GM23338 (cell line): ENCODE measurements around the gene EGFR. TPM values are rescaled to one million over a fixed set of nuclear protein-coding genes. Genes with fewer than 3 reads are reported as not detected.

Experiments used
- ATAC-seq: fragments of 200-7000 bp; cut with Tn5 transposase; 3 replicates; pipeline ENCODE4 v1.9.1; 2020
- DNase-seq: peaks from one replicate; pipeline ENCODE4 v3.0.0-alpha.2; 2015; ENCODE audit warnings: low spot score
- H2AFZ ChIP-seq: fragments of 200-600 bp; sonication (generic); 2 replicates; pipeline ENCODE4 v1.8.0; 2016; ENCODE audit warnings: antibody characterized with exemption, mild to moderate bottlenecking, moderate library complexity
- H3F3A ChIP-seq: fragments of 200-600 bp; sonication (generic); replicated peaks from 2 replicates; pipeline ENCODE4 v1.8.0; 2017; ENCODE audit warnings: antibody characterized with exemption, mixed run types, low read depth
- H3K27ac ChIP-seq: fragments of 200-600 bp; sonication (generic); 2 replicates; pipeline ENCODE4 v1.6.1; 2016; ENCODE audit warnings: low read depth
- H3K27me3 ChIP-seq: fragments of 200-600 bp; sonication (generic); 2 replicates; pipeline ENCODE4 v1.8.0; 2016; ENCODE audit warnings: mild to moderate bottlenecking, mixed run types, moderate library complexity; ENCODE audit not compliant: insufficient read depth
- H3K36me3 ChIP-seq: fragments of 200-600 bp; sonication (generic); 2 replicates; pipeline ENCODE4 v1.8.0; 2016; ENCODE audit warnings: mild to moderate bottlenecking; ENCODE audit not compliant: insufficient read depth
- H3K4me1 ChIP-seq: fragments of 200-600 bp; sonication (generic); 2 replicates; pipeline ENCODE4 v1.8.0; 2016; ENCODE audit warnings: mild to moderate bottlenecking, moderate library complexity; ENCODE audit not compliant: insufficient read depth
- H3K4me2 ChIP-seq: fragments of 200-600 bp; sonication (generic); 2 replicates; pipeline ENCODE4 v1.7.1; 2017; ENCODE audit warnings: mixed run types
- H3K4me3 ChIP-seq: fragments of 200-600 bp; sonication (generic); 2 replicates; pipeline ENCODE4 v1.6.1; 2016; ENCODE audit warnings: mixed run types
- H3K79me2 ChIP-seq: fragments of 200-600 bp; sonication (generic); replicated peaks from 2 replicates; pipeline ENCODE4 v1.8.0; 2017; ENCODE audit warnings: mild to moderate bottlenecking; ENCODE audit not compliant: insufficient read depth
- H3K9me2 ChIP-seq: fragments of 200-600 bp; sonication (generic); 2 replicates; pipeline ENCODE4 v1.8.0; 2017; ENCODE audit not compliant: insufficient read depth
- H4K20me1 ChIP-seq: fragments of 200-600 bp; sonication (generic); replicated peaks from 2 replicates; pipeline ENCODE4 v1.8.0; 2017; ENCODE audit warnings: mild to moderate bottlenecking; ENCODE audit not compliant: insufficient read depth
- H3K27ac Mint-ChIP-seq: 2 replicates; pipeline ENCODE4 v1.8.0; 2020; ENCODE audit warnings: inconsistent platforms, mild to moderate bottlenecking, moderate library complexity, mixed read lengths
- H3K27me3 Mint-ChIP-seq: 3 replicates; pipeline ENCODE4 v1.8.0; 2022; ENCODE audit warnings: low read depth, mild to moderate bottlenecking, moderate library complexity, mixed read lengths, inconsistent platforms; ENCODE audit not compliant: insufficient read depth, poor library complexity
- H3K36me3 Mint-ChIP-seq: 3 replicates; pipeline ENCODE4 v1.8.0; 2021; ENCODE audit warnings: low read depth, mild to moderate bottlenecking, inconsistent platforms, moderate library complexity, mixed read lengths
- H3K4me1 Mint-ChIP-seq: 3 replicates; pipeline ENCODE4 v1.8.0; 2020; ENCODE audit warnings: mild to moderate bottlenecking, inconsistent platforms, mixed read lengths
- H3K4me3 Mint-ChIP-seq: 3 replicates; pipeline ENCODE4 v1.8.0; 2021; ENCODE audit warnings: moderate library complexity, mild to moderate bottlenecking, inconsistent platforms, mixed read lengths
- H3K9me3 Mint-ChIP-seq: 3 replicates; pipeline ENCODE4 v1.8.0; 2020; ENCODE audit warnings: moderate library complexity, mild to moderate bottlenecking, inconsistent platforms, mixed read lengths
- CREB1 ChIP-seq: fragments of 250-450 bp; sonication (Bioruptor Pico); IDR thresholded peaks from 2 replicates; pipeline ENCODE4 v1.5.0; 2020; ENCODE audit warnings: low read depth, mild to moderate bottlenecking, moderate library complexity
- CTCF ChIP-seq, 2 experiments: fragments of 200-600 bp in 1 of 2; sonication (generic) in 1 of 2; conservative IDR thresholded peaks; 2 replicates each; pipeline versions ENCODE4 v1.5.1 to v1.6.1; 2016 to 2017; ENCODE audit warnings: antibody characterized with exemption in 2 of 2, low read depth in 2 of 2, mild to moderate bottlenecking in 2 of 2, moderate library complexity in 1 of 2
- ETS1 ChIP-seq: IDR thresholded peaks from 2 replicates; pipeline ENCODE4 v1.6.1; 2016; ENCODE audit warnings: antibody characterized with exemption
- EZH2 ChIP-seq: fragments of 200-600 bp; sonication (generic); IDR thresholded peaks from one replicate; pipeline ENCODE4 v1.8.0; 2017; ENCODE audit warnings: antibody characterized with exemption, mild to moderate bottlenecking, low read depth; ENCODE audit not compliant: unreplicated experiment
- EZH2phosphoT487 ChIP-seq: fragments of 200-600 bp; sonication (generic); IDR thresholded peaks from one replicate; pipeline ENCODE4 v1.8.1; 2018; ENCODE audit warnings: antibody characterized with exemption; ENCODE audit not compliant: unreplicated experiment
- JUNB ChIP-seq: IDR thresholded peaks from one replicate; pipeline ENCODE4 v1.6.1; 2016; ENCODE audit warnings: antibody characterized with exemption; ENCODE audit not compliant: unreplicated experiment
- NANOG ChIP-seq: IDR thresholded peaks from 2 replicates; pipeline ENCODE4 v1.6.1; 2016; ENCODE audit warnings: antibody characterized with exemption, borderline replicate concordance
- POLR2AphosphoS5 ChIP-seq: IDR thresholded peaks from 2 replicates; pipeline ENCODE4 v1.6.1; 2016; ENCODE audit warnings: antibody characterized with exemption, low read depth
- REST ChIP-seq: IDR thresholded peaks from one replicate; pipeline ENCODE4 v1.6.1; 2018; ENCODE audit warnings: antibody characterized with exemption; ENCODE audit not compliant: unreplicated experiment
- STAT1 ChIP-seq: IDR thresholded peaks from one replicate; pipeline ENCODE4 v1.6.1; 2016; ENCODE audit warnings: antibody characterized with exemption; ENCODE audit not compliant: unreplicated experiment
- ZNF114 ChIP-seq: fragments of 250-450 bp; sonication (Bioruptor Pico); IDR thresholded peaks from 2 replicates; pipeline ENCODE4 v1.5.0; 2020; ENCODE audit warnings: mild to moderate bottlenecking, moderate library complexity
- ZNF331 ChIP-seq: fragments of 250-450 bp; sonication (Bioruptor Pico); IDR thresholded peaks from 2 replicates; pipeline ENCODE4 v1.5.0; 2020; ENCODE audit warnings: low read depth, mild to moderate bottlenecking, moderate library complexity
- ZNF462 ChIP-seq: fragments of 250-450 bp; sonication (Bioruptor Pico); IDR thresholded peaks from 2 replicates; pipeline ENCODE4 v1.5.0; 2020; ENCODE audit warnings: mild to moderate bottlenecking, moderate library complexity
- polyA plus RNA-seq: library from polyadenylated mRNA; unstranded; fragments of >200 nt; fragmentation: Nextera tagmentation; extraction: Ambion mirVana; gene quantifications from 2 replicates; pipeline ENCODE4 v1.2.1, GENCODE V29; 2016
- total RNA-seq: library from RNA; depleted of rRNA; stranded (reverse); fragments of >200 nt; shearing (Covaris generic); gene quantifications from 2 replicates; pipeline ENCODE4 v1.2.3, GENCODE V29; 2014

EGFR gene
- total and polyA plus RNA-seq, 2 experiments from 2014 or later: 1.5 to 4.5 TPM

GRCh38 chr7:55230014-55230413, 211.2 kb downstream of the EGFR start:
- H3K36me3 ChIP-seq: no peaks in the 10 kb centered on the region
- Mint-ChIP-seq H3K36me3 (0 out of 3 replicates have a peak, but pooled peaks cover 2% of the 10 kb centered on the region), H3K27me3 (peaks cover 1% of the 10 kb centered on the region), H3K9me3 (no peaks in the 10 kb centered on the region; the same call in 2 of the 3 replicates), H3K4me1 (no peaks in the 10 kb centered on the region), H3K27ac (no peak overlapping the region), H3K4me3 (no peak overlapping the region)
- H3K4me3 ChIP-seq: no peak overlapping the region
- no peak for ATAC-seq
- H3K9me2 ChIP-seq: no peaks in the 10 kb centered on the region
- H4K20me1 ChIP-seq: no peaks in the 10 kb centered on the region
- H3K27me3 ChIP-seq: no peaks in the 10 kb centered on the region
- H2AFZ ChIP-seq: no peak overlapping the region
- TF ChIP-seq CTCF (conservative IDR thresholded peaks at IDR 0.05; ENCODE audit: low read depth in 2 of 2): no peak
- TF ChIP-seq STAT1: no peak
- no peak for TF ChIP-seq ZNF331 (CRISPR knock-in tag)
- no peak for TF ChIP-seq ZNF462 (CRISPR knock-in tag)
- TF ChIP-seq EZH2phosphoT487: no peak
- no peak for TF ChIP-seq NANOG
- TF ChIP-seq ZNF114 (CRISPR knock-in tag): no peak
- no peak for TF ChIP-seq EZH2
- no peak for TF ChIP-seq CREB1
- no peak for TF ChIP-seq POLR2AphosphoS5
- TF ChIP-seq JUNB: no peak
- TF ChIP-seq ETS1: no peak
- no peak for TF ChIP-seq REST
- DNase-seq: no peak
- H3K79me2 ChIP-seq: no peaks in the 10 kb centered on the region
- no peaks in the 10 kb centered on the region for H3K4me1 ChIP-seq
- H3K27ac ChIP-seq: no peak overlapping the region
- H3F3A ChIP-seq: no peaks in the 10 kb centered on the region
- H3K4me2 ChIP-seq: no peak overlapping the region
